NCI-H187 (cell line): Measurements from ENCODE around the gene NAGA.

Experiments used
- DNase-seq, 2 experiments: peaks; one replicate each; lab custom pipeline; 2025; lab: John Stamatoyannopoulos, UW

The NAGA gene

DNA sequence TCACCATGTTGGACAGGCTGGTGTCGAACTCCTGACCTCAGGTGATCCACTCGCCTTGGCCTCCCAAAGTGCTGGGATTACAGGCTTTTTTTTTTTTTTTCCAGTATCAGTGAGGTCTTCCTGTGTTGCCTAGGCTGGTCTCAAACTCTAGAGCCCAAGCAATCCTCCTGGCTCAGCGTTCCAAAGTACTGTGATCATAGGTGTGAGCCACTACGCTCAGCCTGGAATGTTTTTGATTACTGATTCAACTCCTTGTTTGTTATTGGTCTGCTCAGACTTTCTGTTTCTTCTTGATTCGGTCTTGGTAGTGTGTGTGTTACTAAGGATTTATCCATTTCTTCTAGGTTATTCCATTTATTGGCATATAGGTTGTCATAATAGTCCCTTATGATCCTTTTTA is 31.3 kb downstream of the NAGA start:
- no peak for DNase-seq

DNA sequence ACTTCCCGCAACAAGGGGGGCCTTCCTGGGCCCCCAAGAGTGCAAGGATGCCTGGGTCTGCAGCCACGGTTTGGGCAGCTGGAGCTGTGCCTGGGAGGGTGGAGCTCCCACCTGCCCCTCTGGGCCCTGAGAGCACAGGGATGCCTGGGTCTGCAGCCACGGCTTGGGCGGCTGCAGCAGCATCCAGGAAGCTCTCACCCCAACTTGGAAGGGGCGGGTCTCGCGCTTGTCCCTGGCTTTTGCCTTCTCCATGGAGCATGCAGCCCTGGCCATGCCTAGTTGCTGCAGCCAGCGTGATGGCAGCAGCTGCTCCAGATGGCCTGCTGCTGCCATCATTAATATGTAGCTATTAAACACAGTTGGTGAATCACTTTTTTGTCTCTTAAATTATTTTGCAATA is 35.4 kb downstream of the NAGA start:
- no peak for DNase-seq

DNA sequence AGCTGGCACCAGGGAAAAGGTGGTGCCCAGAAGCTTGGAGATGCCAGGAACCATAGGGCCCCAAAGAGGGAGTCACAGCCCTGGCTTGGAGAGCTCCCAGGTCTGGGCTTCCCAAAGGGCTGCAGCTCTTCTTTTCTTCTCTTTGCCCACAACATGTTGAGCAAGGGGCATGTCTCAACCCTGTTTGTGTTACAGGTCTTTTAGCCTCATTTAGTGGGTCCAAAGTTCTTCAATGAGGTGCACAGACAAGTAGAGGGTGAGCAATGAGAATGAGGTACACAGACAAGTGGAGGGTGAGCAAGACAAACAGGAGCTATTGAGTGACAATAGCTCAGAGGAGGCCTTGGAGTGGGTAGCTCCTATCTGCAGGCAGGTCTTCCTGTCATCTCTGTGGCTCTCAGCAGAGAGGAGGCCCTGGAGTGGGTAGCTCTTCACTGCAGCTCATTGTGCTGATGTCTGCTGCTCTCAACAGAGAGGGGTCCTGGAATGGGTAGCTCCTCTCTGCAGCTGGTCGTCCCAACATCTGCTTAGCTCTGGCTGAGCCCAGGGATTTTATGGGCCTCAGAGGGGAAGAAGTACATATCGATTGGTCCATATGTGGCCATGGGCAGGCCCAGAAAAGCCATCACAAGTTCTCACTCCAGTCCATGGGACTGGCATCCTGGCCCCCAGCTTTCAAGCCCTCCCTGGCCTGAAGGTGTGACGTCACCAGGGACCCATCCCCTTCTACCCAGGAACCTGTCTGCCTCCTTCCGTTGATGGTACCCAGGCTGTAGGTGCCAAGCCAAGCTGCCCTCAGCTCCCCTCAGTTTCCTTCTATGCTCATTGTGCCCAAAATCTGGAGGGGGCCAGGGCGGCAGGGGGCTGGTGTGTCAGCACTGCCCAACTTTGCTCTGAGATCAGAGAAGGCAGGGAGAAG is 37.1 kb downstream of the NAGA start:
- no peak for DNase-seq

DNA sequence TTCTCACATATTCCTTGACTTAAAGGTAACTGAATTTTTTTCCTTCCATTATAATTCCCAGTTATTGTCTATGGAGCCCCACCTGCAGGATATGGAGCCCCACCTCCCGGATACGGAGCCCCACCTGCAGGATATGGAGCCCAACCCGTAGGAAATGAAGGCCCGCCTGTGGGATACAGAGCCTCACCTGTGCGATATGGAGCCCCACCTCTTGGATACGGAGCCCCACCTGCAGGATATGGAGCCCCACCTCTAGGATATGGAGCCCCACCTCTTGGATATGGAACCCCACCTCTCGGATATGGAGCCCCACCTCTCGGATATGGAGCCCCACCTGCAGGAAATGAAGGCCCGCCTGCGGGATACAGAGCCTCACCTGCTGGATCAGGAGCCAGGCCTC is 43.9 kb downstream of the NAGA start:
- no peak for DNase-seq

DNA sequence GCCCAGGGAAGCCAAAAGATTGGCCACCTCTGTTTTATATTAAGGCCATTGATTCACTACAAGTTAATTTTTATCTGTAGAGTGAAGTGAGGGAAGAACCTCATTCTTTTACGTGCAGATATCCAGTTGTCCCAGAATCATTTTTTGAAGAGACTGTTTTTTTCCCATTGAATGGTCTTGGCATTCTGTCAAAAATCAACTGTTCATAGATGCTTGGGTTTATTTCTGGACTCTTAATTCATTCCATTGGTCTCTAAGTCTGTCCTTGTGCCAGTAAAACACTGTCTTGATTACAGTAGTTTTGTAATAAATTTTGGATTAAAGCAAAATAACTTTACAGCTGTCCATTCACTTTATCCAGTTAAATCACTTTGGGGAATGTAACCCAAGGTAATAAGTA is 45.2 kb downstream of the NAGA start:
- no peak for DNase-seq

DNA sequence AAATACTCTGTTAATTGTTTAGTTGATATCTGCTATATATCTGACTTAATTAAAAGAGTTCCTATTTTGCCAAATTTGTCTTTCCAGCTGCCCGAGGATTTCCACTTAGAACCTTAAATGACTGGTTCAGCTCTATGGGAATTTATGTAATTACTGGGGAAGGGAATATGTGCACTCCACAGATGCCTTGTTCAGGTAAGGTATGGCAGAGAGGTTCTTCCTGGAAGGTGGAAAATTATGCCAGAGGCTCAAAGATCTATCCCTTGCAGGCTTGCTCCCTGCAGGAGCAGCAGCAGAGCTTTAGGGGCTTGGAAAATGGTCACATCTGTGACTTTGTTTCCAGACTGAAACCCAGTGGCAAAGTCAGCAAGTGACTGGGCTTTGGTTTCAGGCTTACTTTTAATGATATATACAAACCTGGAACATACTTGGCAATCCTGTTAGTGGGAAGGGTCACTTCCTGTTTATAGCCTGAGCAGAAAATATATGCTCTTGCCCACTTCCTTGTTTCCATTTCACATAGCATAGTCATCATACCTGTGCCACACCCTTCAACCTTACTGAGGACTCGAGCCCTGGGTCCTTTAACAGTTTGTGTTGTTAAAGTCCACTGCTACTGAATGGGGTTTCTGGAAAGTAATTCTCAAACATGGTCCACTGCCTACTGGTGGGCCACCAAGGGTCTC is 48.3 kb downstream of the NAGA start:
- DNase-seq: no peak

DNA sequence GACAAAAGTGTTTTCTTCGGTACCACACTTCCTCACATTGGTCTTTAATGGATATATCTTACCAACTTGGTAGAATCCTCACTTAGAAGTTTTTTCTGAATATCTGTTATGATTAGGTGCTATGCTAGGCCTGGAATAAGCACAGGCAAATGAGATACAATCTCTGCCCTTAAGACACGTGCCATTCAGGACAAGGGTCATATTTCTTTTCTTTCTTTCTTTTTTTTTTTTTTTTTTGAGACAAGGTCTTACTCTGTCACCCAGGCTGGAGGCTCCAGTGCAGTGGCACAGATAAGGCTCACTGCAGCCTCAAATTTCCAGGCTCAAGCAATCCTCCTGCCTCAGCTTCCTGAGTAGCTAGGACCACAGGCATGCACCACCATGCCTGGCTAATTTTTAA is 49.0 kb downstream of the NAGA start:
- DNase-seq: no peak

DNA sequence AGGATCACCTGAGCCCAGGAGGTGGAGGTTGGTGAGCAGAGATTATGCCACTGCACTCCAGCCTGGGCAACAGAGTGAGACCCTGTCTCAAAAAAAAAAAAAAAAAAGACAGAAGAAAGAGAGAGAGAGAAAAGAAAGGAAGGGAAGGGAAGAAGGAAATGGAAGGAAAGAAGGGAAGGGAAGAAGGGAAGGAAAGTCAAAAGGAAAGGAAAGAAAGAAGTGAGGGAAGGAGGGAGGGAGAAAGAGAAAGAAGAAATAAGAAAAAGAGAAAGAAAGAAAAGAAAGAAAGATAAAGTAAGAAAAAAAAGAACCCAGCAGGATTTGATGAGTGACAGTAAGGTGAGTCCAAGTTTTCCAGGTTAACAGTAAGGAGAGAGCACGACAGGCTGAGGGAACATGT is 52.4 kb downstream of the NAGA start:
- no peak for DNase-seq

DNA sequence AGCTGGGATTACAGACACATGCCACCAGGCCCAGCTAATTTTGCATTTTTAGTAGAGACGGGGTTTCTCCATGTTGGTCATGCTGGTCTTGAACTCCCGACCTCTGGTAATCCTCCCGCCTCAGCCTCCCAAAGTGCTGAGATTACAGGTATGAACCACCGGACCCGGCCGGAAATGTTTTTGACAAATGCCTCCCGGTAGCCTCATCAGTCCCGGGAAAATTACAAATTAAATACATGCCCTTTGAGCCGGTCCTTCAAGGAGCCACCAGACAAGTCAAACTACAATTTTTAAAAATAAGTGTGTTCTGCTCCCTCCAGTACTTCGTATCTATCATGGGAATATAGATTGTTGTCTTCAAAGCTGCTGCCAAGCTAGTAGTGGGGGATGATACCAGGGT is 54.5 kb downstream of the NAGA start:
- DNase-seq: no peak

DNA sequence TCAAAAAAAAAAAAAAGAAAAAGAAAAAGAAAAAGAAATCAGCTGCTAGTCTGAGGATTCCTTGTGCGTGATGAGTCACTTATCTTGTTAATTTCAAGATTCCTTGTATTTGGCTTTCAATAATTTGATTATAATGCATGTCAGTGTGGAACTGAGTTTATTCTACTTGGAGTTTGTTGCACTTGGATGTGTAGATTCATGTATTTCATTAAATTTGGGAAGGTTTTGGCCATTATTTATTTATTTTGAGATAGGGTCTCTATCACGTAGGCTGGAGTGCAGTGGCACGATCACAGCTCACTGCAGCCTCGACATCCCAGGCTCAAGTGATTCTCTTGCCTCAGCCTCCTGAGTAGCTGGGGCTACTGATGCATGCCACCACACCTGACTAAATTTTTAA is 57.2 kb downstream of the NAGA start:
- DNase-seq: no peak

DNA sequence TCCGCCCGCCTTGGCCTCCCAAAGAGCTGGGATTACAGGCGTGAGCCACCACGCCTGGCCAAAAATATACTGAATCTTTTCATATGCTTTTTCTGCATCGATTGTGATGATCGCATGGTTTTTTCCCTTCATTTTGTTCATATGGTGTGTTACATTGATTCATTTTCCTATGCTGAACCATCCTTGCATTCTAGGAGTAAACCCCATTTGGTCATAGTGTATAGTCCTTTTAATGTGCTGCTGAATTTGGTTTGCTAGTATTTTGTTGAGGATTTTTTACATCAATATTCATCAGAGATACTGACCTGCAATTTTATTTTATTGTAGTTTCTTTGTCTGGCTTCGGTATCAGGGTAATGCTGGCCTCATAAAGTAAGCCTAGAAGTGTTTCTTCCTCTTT is 59.8 kb downstream of the NAGA start:
- no peak for DNase-seq
